DMS79 treated with DMSO at 0.1 percent for 48 hours (cell line): Measurements from ENCODE around the gene JARID2.

Experiments
- DNase-seq: peaks from one replicate; lab custom pipeline; 2025; lab: John Stamatoyannopoulos, UW

The JARID2 gene

DNA sequence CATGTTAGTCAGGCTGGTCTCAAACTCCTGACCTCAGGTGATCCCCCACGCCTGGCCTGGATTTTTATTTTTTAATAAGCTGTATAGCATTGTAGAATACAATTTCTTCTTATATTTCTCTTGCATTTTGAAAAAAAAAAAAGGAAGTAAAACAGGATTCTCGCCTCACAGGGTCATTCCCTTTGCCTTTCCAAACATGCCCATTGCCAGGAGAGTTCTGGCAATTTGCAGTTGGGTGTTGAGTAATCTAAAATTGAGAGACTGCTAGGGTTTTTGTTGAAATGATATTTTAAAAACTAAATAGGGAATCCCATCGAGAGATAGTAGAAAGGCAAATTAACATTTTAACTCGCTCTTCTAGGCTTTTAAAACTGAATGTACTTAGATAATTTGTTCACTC lies 196.1 kb downstream of the JARID2 start:
- DNase-seq: no peak

DNA sequence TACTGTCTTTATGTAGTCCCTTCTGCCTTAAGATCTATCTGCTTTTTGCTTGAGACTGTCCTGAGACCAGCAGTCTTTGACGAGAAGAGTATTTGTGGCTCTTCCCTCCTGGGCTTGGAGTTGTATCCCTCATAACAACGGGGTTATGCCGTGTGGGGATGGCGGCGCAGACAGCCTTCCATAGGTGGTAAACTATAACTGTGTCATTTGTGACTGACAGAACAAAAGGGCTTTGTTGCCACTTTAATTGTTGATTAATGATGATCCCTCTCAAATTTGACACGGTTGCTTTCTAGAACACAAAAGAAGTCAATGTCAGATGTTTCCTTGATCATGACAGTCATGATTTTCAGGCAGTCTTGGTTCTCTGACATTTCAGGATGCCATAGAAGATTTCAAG lies 196.6 kb downstream of the JARID2 start:
- no peak for DNase-seq

DNA sequence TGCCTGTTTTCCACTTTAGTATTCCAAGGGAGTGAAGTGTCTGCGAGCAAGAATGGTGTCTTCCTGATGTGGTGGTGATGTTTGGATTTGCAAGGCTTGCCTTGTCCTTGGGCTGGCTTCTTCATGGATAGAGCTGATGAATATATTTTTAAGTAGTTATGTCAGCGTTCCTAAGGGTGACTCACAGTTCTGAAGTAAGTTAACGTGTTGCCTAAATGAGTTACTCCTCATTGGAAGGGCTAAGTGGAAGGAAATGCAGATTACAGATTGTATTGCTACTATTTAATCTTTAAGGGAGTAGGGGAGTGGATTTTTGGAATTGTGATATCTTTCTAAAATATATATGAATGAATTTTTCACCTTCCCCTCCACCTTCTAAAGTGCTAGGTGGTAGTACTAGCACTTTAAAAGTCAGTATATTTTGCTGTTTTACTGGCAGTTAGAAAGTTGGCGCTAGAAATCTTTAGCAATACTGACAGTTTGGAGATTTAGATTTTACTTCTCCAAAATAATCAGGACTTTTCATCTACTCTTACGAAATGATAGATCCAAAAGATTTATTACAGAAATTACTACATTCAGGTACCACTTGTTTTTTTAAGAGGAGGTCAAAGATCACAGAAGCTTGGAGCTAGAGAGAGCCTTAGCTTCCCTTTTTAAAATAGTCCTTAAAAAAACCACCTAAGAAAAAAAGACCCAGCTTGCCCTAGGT lies 197.4 kb downstream of the JARID2 start:
- DNase-seq: no peak

GRCh38 chr6:15444081-15444731 lies 198.3 kb downstream of the JARID2 start:
- DNase-seq: peak; percentile 61

DNA sequence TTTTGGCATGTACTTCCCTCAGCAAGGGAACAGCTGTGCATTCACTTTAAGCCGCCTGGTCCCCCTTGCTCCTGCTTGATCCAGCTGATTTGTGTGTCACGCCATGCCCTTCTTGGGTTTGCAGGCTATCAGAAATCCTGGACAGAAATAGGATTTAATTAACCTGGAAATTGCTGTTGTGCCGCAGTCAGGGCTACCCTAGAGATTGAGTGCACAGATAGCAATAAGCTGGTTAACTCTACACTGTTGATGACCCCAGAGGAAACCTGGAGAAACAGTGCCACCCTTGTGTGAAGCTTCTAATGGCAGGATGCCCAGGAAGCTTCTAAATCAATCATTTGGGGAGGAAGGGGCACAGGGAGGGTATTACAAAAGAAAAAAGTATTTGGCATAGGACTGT lies 199.0 kb downstream of the JARID2 start:
- peak; percentile 68 for DNase-seq

GRCh38 chr6:15447546-15448267 lies 201.8 kb downstream of the JARID2 start:
- DNase-seq: no peak

GRCh38 chr6:15449011-15449410 lies 203.1 kb downstream of the JARID2 start:
- DNase-seq: no peak

GRCh38 chr6:15451738-15452137 lies 205.9 kb downstream of the JARID2 start:
- no peak for DNase-seq

DNA sequence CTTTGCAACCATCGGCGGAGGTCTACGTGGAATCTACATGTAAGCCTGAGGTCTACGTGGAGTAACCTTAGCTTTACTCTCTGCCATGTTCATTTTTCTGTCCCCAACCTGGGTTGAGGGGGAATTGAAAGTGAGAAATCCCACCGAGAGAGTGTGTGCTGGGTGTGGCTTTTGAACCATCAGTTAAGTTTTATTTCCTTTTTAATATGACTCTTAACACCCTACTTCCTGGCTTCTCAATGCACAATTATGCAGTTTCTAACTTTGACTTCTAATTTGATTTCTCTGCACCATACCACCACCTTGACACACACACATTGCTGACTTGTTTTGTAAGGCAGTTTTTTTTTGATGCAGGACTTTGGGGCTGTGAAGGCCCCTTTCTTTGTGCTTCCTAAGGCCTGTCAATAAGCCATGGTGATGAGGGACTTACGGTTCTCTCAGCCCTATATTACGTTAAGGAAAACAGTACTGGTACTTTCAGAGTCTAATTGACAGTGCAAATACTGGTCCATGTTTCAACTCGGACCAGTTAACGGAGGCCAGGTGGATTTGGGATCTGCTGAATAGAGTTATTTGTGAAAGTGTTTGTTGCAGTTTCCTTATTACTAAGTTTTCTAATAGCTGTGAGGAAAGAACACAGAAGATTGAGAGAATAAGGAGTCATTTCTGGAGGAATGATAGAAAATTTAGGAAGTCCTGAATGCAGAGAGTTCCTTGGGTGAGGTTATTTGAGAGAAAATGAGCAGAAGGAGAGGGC lies 206.5 kb downstream of the JARID2 start:
- no peak for DNase-seq

- DNase-seq: no peak
Measured at GRCh38 chr6:15453186-15453585, 207.3 kb downstream of the JARID2 start.

DNA sequence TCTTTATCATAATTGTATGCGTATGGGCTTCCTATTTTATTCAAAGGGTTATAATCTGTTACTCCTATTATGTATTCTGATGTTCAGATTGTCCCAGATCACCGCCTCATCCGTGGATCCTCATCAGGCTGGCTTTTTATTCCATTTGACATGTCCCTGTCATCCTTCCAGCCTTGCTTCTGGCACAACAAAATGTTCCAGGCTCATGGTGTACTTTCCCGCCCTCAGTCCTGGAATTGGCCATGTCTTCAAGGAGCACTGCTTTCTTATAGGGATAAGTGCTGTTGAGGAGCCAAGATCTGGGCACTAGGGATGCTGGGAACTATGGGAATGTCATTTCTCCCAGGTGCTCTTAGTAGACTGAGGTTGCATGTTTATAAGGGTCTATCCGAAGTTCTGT lies 207.8 kb downstream of the JARID2 start:
- DNase-seq: no peak

DNA sequence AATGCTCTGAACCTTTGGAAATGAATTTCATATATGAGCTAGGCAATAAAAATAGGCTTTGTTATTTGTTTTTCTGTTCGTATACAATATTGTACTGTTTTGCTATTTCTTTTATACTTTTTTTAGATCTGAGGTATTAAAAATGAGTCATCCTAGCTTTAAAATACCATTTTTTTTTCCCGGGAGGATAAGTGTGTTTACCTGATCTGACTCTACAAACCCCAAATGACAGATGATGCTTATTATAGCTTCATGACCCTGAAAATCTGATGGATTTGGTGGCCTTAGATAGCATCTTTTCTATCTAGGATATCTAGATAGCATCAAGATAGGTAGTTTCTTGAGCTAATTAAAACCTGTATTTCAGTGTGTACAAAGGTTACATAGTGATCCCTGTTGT lies 210.6 kb downstream of the JARID2 start:
- no peak for DNase-seq

DNA sequence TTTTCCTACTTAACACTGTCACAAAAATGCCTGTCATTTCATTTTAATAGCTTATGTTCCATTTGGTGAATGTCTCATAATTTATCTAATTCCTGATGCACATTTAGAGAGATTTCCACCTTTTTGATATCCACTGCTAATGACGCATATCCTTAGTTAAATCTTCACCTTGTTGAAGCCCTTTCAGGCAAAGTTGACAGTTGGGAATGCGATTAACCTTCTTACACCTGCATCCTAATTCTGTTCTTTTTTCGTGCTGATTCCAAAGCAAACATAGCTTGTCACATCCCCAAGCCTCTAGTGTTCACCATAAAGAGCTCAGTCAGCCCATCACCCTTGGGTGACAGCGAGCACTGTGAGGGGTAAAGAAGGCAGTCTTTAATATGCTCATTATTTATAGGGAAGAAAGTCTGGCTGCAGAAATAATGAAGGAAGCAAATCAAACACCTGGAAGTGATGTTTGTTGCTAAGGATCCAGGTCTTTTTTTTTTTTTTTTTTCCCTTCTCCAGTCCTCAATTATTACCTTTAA lies 211.3 kb downstream of the JARID2 start:
- no peak for DNase-seq

GRCh38 chr6:15458021-15458459 lies 212.2 kb downstream of the JARID2 start:
- DNase-seq: peak; percentile 18

DNA sequence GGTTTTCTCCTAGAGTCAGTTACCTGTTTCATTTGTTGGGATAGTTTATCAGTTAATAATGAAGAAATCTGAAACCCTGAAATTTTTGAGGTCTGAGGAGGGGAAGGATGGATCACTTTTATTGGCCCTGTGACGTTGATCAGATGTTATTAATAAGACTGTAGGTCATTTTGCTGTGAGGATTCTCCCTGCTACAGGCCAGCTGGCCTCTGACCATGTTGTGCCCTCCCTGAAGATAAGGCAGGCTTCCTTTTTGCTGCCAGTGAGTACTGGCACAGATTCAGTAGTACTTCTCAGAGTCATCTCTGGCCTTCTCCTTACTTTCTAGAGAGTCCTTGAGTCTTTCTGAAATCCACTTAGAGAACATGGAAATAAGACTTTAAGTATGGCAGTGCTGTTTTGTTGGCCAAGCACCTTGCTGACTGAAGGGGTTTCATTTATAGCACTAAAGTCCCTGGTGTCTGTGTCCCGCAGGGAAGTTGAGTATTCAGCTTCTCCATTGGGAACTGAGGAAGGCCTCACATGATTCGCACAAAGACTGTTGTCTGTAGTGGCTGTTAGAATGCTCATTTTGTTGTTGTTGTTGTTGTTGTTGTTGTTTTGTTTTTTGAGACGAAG lies 214.3 kb downstream of the JARID2 start:
- peak; percentile 93 for DNase-seq

DNA sequence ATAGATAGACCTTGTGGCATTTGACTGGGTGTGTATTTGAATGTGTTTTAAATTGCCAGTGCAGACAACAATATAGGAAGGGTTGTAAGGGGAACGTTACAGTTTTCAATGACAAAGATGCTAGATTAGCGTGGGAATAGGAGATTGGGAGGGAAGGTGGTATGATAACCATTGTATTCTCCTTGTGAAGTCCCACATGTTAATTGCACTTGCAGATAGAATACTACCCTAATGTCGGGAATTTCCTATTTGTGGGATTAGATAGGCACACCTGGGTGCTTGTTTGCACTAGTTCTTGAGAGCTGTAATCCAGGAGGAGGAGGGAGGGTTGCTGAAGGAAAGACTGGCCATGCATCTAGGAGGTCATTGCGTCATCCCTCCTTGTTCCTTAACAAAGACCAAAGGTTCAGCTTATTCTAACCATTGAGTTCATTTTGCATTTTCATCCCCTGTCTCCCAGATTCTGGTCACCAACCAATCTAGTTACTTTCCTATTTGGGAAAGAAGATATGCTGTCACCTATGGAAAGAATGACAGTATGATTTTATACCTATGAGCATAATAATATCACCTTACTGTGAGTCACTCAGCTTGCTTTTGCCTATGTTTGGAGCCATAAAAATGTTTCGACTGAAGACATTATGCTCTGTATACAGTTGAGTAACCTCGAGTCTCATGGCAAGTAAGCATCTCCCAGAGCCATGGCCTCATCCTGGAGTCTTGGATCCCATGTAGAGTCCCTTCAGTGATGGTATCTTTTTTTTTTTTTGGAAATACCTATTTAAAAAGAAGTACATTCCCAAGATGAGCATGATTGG lies 215.5 kb downstream of the JARID2 start:
- no peak for DNase-seq

DNA sequence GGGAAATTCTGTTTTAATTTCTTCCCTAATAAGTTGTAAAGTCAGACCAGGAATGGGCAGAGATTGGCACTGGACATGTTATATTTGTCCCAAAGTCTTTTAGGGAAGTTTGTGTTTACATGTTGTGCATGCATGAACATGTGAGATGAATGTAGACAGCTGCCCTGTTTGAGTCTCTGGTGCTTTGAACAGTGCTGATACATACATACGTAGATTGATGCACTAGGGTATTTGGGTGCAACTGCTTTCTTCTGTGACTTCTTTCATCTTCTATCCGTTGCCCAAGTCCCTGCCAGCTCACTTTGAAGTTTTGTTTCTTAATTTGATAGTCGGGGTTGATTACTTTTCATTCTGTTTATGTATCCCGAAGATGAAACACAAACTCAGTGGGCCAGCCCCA lies 216.4 kb downstream of the JARID2 start:
- DNase-seq: no peak

DNA sequence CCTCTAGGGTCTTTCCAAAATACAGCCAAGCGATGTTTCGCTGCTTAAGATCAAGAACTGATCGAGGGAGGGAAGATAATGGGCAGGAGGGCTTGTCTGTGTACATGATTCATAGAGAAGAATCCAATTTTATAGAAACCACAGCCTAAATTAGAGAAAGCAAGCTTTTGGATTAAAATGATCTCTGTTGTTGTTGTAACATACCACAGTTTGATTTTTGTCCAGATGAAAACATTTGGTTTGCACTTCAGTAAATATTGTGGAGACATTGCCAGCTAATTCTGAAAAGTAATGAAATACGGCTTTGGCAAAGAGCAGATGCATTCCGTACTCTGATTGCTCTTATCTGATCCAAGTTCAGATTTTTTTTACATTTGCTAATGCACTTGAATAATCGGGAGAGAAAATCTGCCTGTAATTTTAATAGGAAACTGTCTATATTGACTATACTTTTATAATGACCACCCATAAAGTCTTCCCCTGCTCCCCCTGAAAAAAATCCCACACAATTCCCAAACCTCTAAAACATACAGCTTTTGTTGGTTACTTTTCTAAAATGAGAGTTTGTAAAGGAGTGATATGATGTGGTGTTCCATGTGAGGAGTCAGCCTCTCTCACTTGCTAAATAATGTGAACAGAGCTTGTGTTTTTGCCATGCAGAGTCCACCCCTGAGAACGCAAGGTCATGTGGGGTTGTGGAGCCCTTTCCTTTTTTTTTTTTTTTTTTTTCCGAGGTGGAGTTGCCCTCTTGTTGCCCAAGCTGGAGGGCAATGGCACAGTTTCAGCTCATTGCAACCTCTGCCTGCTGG lies 217.1 kb downstream of the JARID2 start:
- DNase-seq: peak; percentile 40

- no peak for DNase-seq
Measured at GRCh38 chr6:15464211-15464725, 218.4 kb downstream of the JARID2 start.

- no peak for DNase-seq
Measured at GRCh38 chr6:15465212-15465611, 219.3 kb downstream of the JARID2 start.
